Peyer's patch (tissue), 4 donors: Measurements from ENCODE around the gene TGM6. TPM values are rescaled to one million over a fixed set of nuclear protein-coding genes. Genes with fewer than 3 reads are reported as not detected.
A peak's percentile ranks its signal among the peaks of the same experiment; 100 is the strongest.

ENCODE experiments used
- DNase-seq, 3 donors: peaks; one replicate each; pipeline ENCODE4 v3.0.0-alpha.2; 2017 to 2019
- H3K27ac ChIP-seq, 4 donors: fragments of 200-600 bp; sonication (generic); one replicate each; pipeline ENCODE4 v1.5.1; 2016 to 2019
- H3K27me3 ChIP-seq, 2 donors: fragments of 200-600 bp; sonication (generic); one replicate each; pipeline ENCODE4 v1.5.1; 2019
- H3K36me3 ChIP-seq, 3 donors: fragments of 200-600 bp; sonication (generic); one replicate each; pipeline ENCODE4 v1.5.1; 2016 to 2019
- H3K4me1 ChIP-seq, 4 donors: fragments of 200-600 bp; sonication (generic); one replicate each; pipeline ENCODE4 v1.5.1; 2016 to 2019
- H3K4me3 ChIP-seq, 4 donors: fragments of 200-600 bp; sonication (generic); 1 replicate in 3 of 4; 2 replicates in 1 of 4; pipeline ENCODE4 v1.5.1; 2016 to 2019; ENCODE audit warnings: mild to moderate bottlenecking in 1 of 4
- H3K9me3 ChIP-seq, 4 donors: fragments of 200-600 bp; sonication (generic); one replicate each; pipeline ENCODE4 v1.5.1; 2016 to 2019; ENCODE audit warnings: mild to moderate bottlenecking in 1 of 4
- POLR2A ChIP-seq, 2 donors: fragments of 450-650 bp; IDR thresholded peaks; one replicate each; pipeline ENCODE4 v1.5.1; 2017; ENCODE audit warnings: antibody characterized with exemption in 2 of 2, mild to moderate bottlenecking in 2 of 2, moderate library complexity in 2 of 2
- total RNA-seq, 4 donors: library from RNA; depleted of rRNA; stranded (reverse); fragments of >200 nt; gene quantifications; one replicate each; pipeline ENCODE4 v1.1.0, GENCODE V29; 2016
- TF ChIP-seq, protein P1 (sequence below), 6 experiments: fragments of 450-650 bp in 4 of 6; fragments of 200-600 bp in 2 of 6; sonication (generic) in 1 of 6; IDR thresholded peaks; one replicate each; pipeline ENCODE4 v1.5.1; 2017 to 2019; ENCODE audit warnings: antibody characterized with exemption in 6 of 6, mild to moderate bottlenecking in 3 of 6, moderate library complexity in 1 of 6

TGM6 gene
- total RNA-seq, 4 donors from 2014 or later, result not detected

DNA sequence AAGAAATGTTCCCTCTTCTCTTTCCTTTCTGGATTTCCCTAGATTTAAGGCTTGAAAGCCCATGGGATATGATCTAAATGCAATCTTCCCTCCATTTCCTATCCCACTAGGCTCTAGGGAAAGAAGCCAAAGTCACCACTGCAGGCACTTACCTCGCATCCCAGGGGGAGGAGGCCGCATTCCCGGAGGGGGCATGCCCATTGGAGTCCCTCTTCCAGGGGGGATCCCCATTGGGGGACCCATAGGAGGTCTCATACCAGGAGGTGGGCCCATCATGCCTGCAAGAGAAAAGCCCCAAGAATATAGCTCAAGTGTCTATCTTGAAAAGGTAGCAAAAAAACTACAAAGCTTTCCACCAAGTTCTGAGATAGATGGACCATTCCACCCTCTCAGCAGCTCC, 81.8 kb downstream of the TGM6 start:
- Histone ChIP-seq H3K4me1 (no peaks in the 10 kb centered on the region), H3K4me3 (no peak overlapping the region), H3K9me3 (no peaks in the 10 kb centered on the region), H3K27me3 (no peaks in the 10 kb centered on the region), H3K36me3 (peaks cover 0 to 84% (median 11%) of the 10 kb centered on the region in 3 donors), H3K27ac (no peak overlapping the region)
- TF ChIP-seq POLR2A (IDR thresholded peaks at IDR 0.05), result no peak
- TF ChIP-seq, protein P1, sequence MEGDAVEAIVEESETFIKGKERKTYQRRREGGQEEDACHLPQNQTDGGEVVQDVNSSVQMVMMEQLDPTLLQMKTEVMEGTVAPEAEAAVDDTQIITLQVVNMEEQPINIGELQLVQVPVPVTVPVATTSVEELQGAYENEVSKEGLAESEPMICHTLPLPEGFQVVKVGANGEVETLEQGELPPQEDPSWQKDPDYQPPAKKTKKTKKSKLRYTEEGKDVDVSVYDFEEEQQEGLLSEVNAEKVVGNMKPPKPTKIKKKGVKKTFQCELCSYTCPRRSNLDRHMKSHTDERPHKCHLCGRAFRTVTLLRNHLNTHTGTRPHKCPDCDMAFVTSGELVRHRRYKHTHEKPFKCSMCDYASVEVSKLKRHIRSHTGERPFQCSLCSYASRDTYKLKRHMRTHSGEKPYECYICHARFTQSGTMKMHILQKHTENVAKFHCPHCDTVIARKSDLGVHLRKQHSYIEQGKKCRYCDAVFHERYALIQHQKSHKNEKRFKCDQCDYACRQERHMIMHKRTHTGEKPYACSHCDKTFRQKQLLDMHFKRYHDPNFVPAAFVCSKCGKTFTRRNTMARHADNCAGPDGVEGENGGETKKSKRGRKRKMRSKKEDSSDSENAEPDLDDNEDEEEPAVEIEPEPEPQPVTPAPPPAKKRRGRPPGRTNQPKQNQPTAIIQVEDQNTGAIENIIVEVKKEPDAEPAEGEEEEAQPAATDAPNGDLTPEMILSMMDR (IDR thresholded peaks at IDR 0.05), result no peak
- no peak for DNase-seq

DNA sequence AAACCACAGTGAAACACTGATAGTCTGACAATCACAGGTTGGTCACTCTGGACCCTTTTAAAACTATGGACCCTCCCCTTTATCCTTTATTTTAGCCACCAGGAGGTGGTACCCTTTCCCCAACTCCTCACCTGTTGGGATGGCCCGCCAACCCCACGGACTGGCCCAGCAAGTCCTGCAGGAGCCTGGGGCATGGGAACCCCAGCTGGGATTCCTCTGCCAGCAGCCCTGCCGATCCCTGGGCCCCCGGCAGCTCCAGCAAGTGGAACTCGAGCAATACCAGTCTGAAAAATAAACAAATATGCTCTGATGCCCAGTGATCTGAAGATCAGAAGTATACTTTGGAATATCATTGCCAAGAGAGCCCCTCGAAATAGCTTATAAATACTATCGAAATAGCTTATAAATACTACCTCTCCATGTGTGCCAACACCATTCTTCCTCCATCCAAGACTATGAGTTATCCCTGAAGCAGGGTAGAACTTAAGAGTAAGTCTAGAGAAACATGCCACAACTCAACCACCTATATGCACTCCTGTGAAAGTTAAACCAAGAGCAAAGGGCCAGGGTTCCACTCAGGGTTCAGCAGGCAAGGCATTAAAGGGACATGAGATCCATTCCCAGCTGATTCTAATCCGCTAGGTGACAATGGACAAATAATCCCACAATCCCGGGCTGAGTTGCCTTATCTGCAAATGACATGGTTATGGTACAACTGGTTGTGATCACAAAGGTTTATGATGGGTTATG, 83.1 kb downstream of the TGM6 start:
- H3K27ac ChIP-seq, result no peak overlapping the region
- H3K4me3 ChIP-seq, result no peak overlapping the region
- DNase-seq, result no peak
- TF ChIP-seq POLR2A (IDR thresholded peaks at IDR 0.05), result no peak
- TF ChIP-seq, protein P1 (IDR thresholded peaks at IDR 0.05), result no peak
- H3K9me3 ChIP-seq, result no peaks in the 10 kb centered on the region
- peaks cover 0 to 10% (median 2%) of the 10 kb centered on the region in 4 donors for H3K4me1 ChIP-seq
- H3K27me3 ChIP-seq, result no peaks in the 10 kb centered on the region
- H3K36me3 ChIP-seq, result peaks cover 0 to 86% (median 11%) of the 10 kb centered on the region in 3 donors

DNA sequence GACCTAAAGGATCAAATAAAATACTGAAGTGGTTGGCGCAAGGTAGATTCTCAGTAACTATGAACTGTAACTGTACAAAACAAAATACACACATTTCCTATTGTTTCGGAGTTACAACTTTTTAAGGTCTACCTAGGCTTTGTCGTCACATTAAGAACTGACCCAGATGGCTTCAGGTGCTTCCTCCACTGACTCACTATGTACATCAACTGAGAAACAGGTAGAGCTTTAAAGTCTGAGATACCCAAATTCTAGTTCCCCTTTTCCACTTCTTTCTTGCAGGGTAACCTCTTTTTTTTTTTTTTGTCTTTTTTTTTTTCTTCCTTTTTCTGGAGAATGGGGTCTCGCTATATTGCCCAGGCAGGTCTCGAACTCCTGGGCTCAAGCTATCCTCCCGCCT, 84.4 kb downstream of the TGM6 start:
- TF ChIP-seq POLR2A (IDR thresholded peaks at IDR 0.05), result no peak
- TF ChIP-seq, protein P1 (IDR thresholded peaks at IDR 0.05), result no peak
- Histone ChIP-seq H3K4me3 (no peak overlapping the region), H3K27ac (no peak overlapping the region), H3K4me1 (peaks cover 0 to 21% (median 8%) of the 10 kb centered on the region in 4 donors), H3K36me3 (peaks cover 0 to 76% (median 11%) of the 10 kb centered on the region in 3 donors), H3K27me3 (no peaks in the 10 kb centered on the region), H3K9me3 (no peaks in the 10 kb centered on the region)
- no peak for DNase-seq

DNA sequence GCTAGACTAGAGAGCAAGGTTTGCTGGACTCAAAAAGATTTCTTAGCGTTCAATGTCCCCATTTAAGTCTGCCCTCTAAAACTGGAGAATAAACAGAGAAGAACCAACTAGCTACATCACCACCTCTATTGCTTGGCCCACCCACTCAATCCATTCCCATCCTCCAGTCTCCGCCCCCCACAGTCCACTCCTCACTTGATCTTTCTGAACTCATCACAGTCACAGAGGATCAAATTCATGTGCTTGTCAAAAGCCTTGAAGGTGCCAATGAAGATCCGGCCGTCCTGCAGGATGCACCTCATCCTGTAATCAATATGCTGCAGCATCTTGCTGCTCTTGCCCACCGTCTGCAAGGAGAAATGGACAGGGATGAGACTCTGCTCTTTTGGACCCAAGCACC, 86.7 kb downstream of the TGM6 start:
- DNase-seq, result no peak
- H3K4me3 ChIP-seq, result no peak overlapping the region
- H3K27ac ChIP-seq, result no peak overlapping the region
- H3K9me3 ChIP-seq, result no peaks in the 10 kb centered on the region
- no peaks in the 10 kb centered on the region for H3K27me3 ChIP-seq
- H3K4me1 ChIP-seq, result peaks cover 0 to 21% (median 8%) of the 10 kb centered on the region in 4 donors
- peaks cover 0 to 53% (median 10%) of the 10 kb centered on the region in 3 donors for H3K36me3 ChIP-seq
- TF ChIP-seq, protein P1 (IDR thresholded peaks at IDR 0.05), result no peak
- TF ChIP-seq POLR2A (IDR thresholded peaks at IDR 0.05), result no peak

DNA sequence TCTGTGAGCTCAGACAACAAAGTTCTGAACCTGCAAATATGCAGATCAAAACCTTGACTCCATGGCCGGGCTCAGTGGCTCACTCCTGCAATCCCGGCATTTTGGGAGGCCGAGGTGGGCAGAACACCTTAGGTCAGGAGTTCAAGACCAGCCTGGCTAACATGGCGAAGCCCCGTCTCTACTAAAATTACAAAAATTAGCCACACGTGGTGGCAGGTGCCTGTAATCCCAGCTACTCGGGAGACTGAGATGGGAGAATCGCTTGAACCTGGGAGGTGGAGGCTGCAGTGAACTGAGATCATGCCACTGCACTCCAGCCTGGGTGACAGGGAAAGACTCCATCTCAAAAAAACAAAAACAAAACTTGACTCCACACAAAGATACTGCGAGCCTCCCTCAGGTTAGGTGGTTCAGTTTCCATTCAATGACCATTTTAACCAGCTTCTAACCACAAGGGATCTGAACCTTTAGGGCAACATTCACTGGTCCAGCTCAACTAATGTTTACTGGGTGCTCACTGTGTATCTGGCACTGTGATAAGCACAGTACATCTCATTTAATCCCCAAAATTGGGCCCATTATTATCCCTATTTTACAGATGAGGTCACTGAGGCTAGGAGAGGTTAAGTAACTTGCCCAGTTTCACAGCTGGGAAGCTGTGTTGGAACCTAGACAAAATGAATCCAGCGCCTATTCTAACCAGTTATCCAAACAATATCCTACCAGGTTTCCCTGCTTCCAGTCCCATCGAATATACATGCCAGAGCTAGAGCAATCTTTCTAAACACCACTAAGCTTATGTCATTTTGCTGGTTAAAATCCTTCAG, 88.1 kb downstream of the TGM6 start:
- Histone ChIP-seq H3K36me3 (peaks cover 0 to 39% (median 0%) of the 10 kb centered on the region in 3 donors), H3K27ac (peak overlapping the region in 1 of 4 donors; percentile 88), H3K4me1 (peaks cover 0 to 21% (median 8%) of the 10 kb centered on the region in 4 donors), H3K9me3 (no peaks in the 10 kb centered on the region), H3K27me3 (no peaks in the 10 kb centered on the region), H3K4me3 (peak overlapping the region in 2 of 4 donors; percentile 59 to 94)
- DNase-seq, result no peak
- TF ChIP-seq POLR2A (IDR thresholded peaks at IDR 0.05), result no peak
- TF ChIP-seq, protein P1 (IDR thresholded peaks at IDR 0.05), result no peak
